Caco-2 (cell line): ENCODE data around the gene NFKB2. TPM values are rescaled to one million over a fixed set of nuclear protein-coding genes. Genes with fewer than 3 reads are reported as not detected.
A peak's percentile ranks its signal among the peaks of the same experiment; 100 is the strongest.

Experiments
- BruUV-seq: library from RNA; stranded (reverse); fragments of 400-500 nt; replicated peaks from 2 replicates; lab custom pipeline; 2021; lab: Mats Ljungman, UMichigan
- CTCF ChIA-PET: fragments of 300-600 bp; sonication (Branson Sonifier 250); formaldehyde crosslinking; loops from one replicate; lab custom pipeline; 2022; ENCODE audit warnings: antibody characterized with exemption; lab: Charles Lee
- POLR2A ChIA-PET: fragments of 300-600 bp; sonication (Branson Sonifier 250); formaldehyde crosslinking; loops from one replicate; lab custom pipeline; 2022; ENCODE audit warnings: antibody characterized with exemption; lab: Charles Lee
- DNase-seq, 2 experiments: peaks; one replicate each; pipeline versions ENCODE4 v3.0.0 to v3.0.0-alpha.2; 2020 to 2022
- H3K27me3 ChIP-seq: replicated peaks from 2 replicates; pipeline ENCODE4 v1.6.0; 2011; ENCODE audit warnings: low read length; ENCODE audit not compliant: control insufficient read depth, insufficient read depth
- H3K36me3 ChIP-seq: 2 replicates; pipeline ENCODE4 v1.5.1; 2011; ENCODE audit warnings: low read length; ENCODE audit not compliant: control insufficient read depth, insufficient read depth
- H3K4me1 ChIP-seq: fragments of 250-450 bp; sonication (Bioruptor Pico); 2 replicates; pipeline ENCODE4 v1.5.1; 2020; ENCODE audit warnings: mild to moderate bottlenecking
- H3K4me3 ChIP-seq: 2 replicates; pipeline ENCODE4 v1.5.1; 2011; ENCODE audit warnings: low read depth, mild to moderate bottlenecking, control low read depth, low read length
- H3K9me3 ChIP-seq: fragments of 250-450 bp; sonication (Bioruptor Pico); 2 replicates; pipeline ENCODE4 v1.5.1; 2020; ENCODE audit warnings: mild to moderate bottlenecking, moderate library complexity
- H3K27ac Mint-ChIP-seq: one replicate; pipeline ENCODE4 v1.8.0; 2022; ENCODE audit warnings: mixed read lengths; ENCODE audit not compliant: unreplicated experiment
- H3K27me3 Mint-ChIP-seq: one replicate; pipeline ENCODE4 v1.8.0; 2022; ENCODE audit warnings: mixed read lengths; ENCODE audit not compliant: insufficient read depth, unreplicated experiment
- H3K36me3 Mint-ChIP-seq: one replicate; pipeline ENCODE4 v1.8.0; 2022; ENCODE audit warnings: mild to moderate bottlenecking, mixed read lengths; ENCODE audit not compliant: insufficient read depth, unreplicated experiment
- H3K4me1 Mint-ChIP-seq: one replicate; pipeline ENCODE4 v1.8.0; 2022; ENCODE audit warnings: low read depth, mixed read lengths; ENCODE audit not compliant: unreplicated experiment
- H3K4me3 Mint-ChIP-seq: one replicate; pipeline ENCODE4 v1.8.0; 2022; ENCODE audit warnings: mild to moderate bottlenecking, moderate library complexity, mixed read lengths; ENCODE audit not compliant: unreplicated experiment
- H3K9me3 Mint-ChIP-seq: one replicate; pipeline ENCODE4 v1.8.0; 2022; ENCODE audit warnings: mixed read lengths; ENCODE audit not compliant: unreplicated experiment
- intact Hi-C: fragments of 100-400 bp; cut with micrococcal nuclease; formaldehyde crosslinking; loops from one replicate; pipeline ENCODE4 v1.10.0; 2022; ENCODE audit not compliant: unreplicated experiment
- total RNA-seq: library from RNA; stranded (reverse); gene quantifications from 2 replicates; pipeline ENCODE4 v1.2.3, GENCODE V29; 2022
- TF ChIP-seq, protein P1 (sequence below), 2 experiments: fragments of 200-600 bp in 1 of 2; IDR thresholded peaks; 1 replicate in 1 of 2; 2 replicates in 1 of 2; pipeline versions ENCODE4 v1.5.1 to v1.8.0; 2011 to 2022; ENCODE audit warnings: antibody characterized with exemption in 1 of 2, control low read depth in 1 of 2, inconsistent platforms in 1 of 2, low read depth in 1 of 2, low read length in 1 of 2, mild to moderate bottlenecking in 1 of 2, moderate library complexity in 1 of 2; ENCODE audit not compliant: insufficient read depth in 1 of 2, severe bottlenecking in 1 of 2, unreplicated experiment in 1 of 2

Gene NFKB2
- total RNA-seq, 1 experiment from 2014 or later: 36.5 TPM

DNA sequence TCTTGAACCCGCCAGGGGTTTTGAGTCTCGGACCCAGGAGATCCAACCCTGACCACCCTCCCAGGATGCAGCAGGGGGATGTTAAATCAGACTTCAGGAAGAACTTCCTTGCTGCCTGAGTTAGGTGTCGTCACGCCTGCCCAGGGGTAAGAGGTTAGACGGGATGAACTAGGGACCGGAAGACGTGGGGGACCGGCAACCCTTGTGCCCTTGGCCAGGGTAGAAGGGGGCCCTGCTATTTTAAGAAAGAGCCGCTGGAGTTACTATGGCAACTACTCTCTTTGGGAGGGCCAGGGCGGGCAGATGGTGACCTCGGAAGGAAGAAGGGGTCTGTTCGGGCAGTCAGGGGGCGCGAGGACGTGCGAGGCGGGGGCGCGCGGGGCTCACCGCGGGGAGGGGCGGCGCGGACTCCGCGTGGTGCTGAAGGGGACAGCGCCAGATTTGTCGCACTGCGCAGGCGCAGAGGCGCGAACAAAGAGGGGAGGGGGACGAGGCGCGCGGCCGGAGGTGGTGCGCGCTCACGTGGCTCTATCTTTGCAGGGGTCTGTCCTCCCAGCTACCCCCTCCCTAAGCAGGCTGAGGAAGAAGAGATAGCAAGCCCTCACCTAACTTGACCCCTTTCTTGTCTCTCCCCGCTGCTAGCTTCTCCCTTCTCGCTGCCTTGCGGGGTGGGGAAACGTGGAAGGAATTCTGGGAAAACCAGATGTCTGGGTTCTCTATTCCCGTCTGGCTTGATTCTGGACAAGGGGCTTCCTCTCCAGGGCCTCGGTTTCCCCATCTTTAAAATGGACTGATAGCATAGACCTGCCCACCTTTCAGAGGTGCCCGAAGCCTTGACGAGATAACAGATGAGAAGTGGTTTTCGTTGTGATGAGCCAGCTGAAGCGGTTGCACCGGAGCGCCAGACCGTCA, 24.0 kb downstream of the NFKB2 start:
- peaks cover 7% of the 10 kb centered on the region for H3K4me1 Mint-ChIP-seq
- Histone ChIP-seq H3K4me1 (peaks cover 9% of the 10 kb centered on the region; the same call in 1 of the 2 replicates), H3K27me3 (no peaks in the 10 kb centered on the region), H3K9me3 (no peaks in the 10 kb centered on the region), H3K36me3 (0 out of 2 replicates have a peak, but pooled peaks cover 1% of the 10 kb centered on the region), H3K4me3 (peak overlapping the region; percentile 83)
- ChIA-PET CTCF (interaction anchor here (1.0 to 5.3 kb wide), 6 partner anchors 13 to 34 kb away, joined by 3 to 37 read pairs (median 4); partner anchors contain the start of genes CUEDC2 and NFKB2), POLR2A (interaction anchor here (1.4 kb wide), 1 partner anchor 13 kb away, joined by 6 read pairs; the partner anchor contains the start of gene CUEDC2)
- TF ChIP-seq, protein P1, sequence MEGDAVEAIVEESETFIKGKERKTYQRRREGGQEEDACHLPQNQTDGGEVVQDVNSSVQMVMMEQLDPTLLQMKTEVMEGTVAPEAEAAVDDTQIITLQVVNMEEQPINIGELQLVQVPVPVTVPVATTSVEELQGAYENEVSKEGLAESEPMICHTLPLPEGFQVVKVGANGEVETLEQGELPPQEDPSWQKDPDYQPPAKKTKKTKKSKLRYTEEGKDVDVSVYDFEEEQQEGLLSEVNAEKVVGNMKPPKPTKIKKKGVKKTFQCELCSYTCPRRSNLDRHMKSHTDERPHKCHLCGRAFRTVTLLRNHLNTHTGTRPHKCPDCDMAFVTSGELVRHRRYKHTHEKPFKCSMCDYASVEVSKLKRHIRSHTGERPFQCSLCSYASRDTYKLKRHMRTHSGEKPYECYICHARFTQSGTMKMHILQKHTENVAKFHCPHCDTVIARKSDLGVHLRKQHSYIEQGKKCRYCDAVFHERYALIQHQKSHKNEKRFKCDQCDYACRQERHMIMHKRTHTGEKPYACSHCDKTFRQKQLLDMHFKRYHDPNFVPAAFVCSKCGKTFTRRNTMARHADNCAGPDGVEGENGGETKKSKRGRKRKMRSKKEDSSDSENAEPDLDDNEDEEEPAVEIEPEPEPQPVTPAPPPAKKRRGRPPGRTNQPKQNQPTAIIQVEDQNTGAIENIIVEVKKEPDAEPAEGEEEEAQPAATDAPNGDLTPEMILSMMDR (IDR thresholded peaks at IDR 0.05; ENCODE audit: insufficient read depth in 1 of 2, low read depth in 1 of 2, low read length in 1 of 2, severe bottlenecking in 1 of 2, unreplicated experiment in 1 of 2): no peak
- peak; percentile 77 to 88 for DNase-seq
- no TSS peak for BruUV-seq
- peak overlapping the region; percentile 99 for H3K4me3 Mint-ChIP-seq
- peaks cover 33% of the 10 kb centered on the region for H3K36me3 Mint-ChIP-seq
- H3K9me3 Mint-ChIP-seq: no peaks in the 10 kb centered on the region
- no peaks in the 10 kb centered on the region for H3K27me3 Mint-ChIP-seq
- intact Hi-C loops: loop anchor here (2.0 to 5.0 kb wide), 2 partner anchors 41 to 163 kb away; no protein-coding TSS in a partner anchor
- H3K27ac Mint-ChIP-seq: peak overlapping the region; percentile 68

DNA sequence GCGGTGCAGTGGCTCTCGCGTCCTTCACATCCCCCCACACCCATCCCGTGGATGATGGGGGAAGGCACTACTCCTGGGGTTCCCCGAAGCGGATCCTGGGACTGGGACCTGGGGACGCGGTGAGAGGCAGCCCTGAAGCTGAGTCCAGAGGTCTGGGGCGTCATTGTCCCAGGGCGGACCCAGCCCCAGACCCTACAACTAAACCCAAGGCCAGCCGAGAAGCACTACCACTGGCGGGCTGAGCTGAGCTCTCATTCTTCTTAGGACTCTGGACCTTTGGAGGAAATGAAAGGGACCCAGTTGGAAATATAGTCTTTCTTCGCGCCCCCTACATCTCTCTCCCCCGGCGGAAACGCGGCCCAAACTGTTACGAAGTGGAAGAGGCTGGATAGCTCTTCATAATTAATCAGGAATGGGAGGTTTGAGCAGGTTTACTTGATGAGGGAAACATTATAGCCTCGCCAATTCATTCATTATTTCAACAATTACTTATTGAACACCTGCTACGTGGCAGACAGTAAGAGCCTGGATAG, 24.7 kb downstream of the NFKB2 start:
- H3K27me3 Mint-ChIP-seq: no peaks in the 10 kb centered on the region
- intact Hi-C loops: loop anchor here (2.0 to 5.0 kb wide), 2 partner anchors 41 to 162 kb away; no protein-coding TSS in a partner anchor
- Histone ChIP-seq H3K9me3 (no peaks in the 10 kb centered on the region), H3K27me3 (no peaks in the 10 kb centered on the region), H3K4me3 (peak overlapping the region; percentile 83), H3K4me1 (peaks cover 9% of the 10 kb centered on the region; the same call in 1 of the 2 replicates), H3K36me3 (0 out of 2 replicates have a peak, but pooled peaks cover 1% of the 10 kb centered on the region)
- CTCF ChIA-PET: interaction anchor here (1.0 to 5.3 kb wide), 7 partner anchors 12 to 251 kb away, joined by 3 to 37 read pairs (median 4); partner anchors contain the start of genes CUEDC2 and NFKB2
- TF ChIP-seq, protein P1 (IDR thresholded peaks at IDR 0.05; ENCODE audit: insufficient read depth in 1 of 2, low read depth in 1 of 2, low read length in 1 of 2, severe bottlenecking in 1 of 2, unreplicated experiment in 1 of 2): no peak
- BruUV-seq: TSS peak; percentile 26
- peaks cover 33% of the 10 kb centered on the region for H3K36me3 Mint-ChIP-seq
- peak overlapping the region; percentile 99 for H3K4me3 Mint-ChIP-seq
- DNase-seq: no peak
- POLR2A ChIA-PET: interaction anchor here (1.4 kb wide), 1 partner anchor 12 kb away, joined by 6 read pairs; the partner anchor contains the start of gene CUEDC2
- peaks cover 7% of the 10 kb centered on the region for H3K4me1 Mint-ChIP-seq
- peak overlapping the region; percentile 97 for H3K27ac Mint-ChIP-seq
- H3K9me3 Mint-ChIP-seq: no peaks in the 10 kb centered on the region
